ENCODE measurements around the gene MCM8. TPM values are rescaled to one million over a fixed set of nuclear protein-coding genes. Genes with fewer than 3 reads are reported as not detected.

The MCM8 gene
- polyA plus RNA-seq, 1 donor from 2014 or later = 5.1 TPM

- no peak overlapping the region for H3K27ac ChIP-seq (ENCODE audit: low read length)
- H3K79me2 ChIP-seq (replicated peaks; ENCODE audit: insufficient read depth, low read length) = no peaks in the 10 kb centered on the region
- H3K4me2 ChIP-seq (ENCODE audit: low read length) = no peak overlapping the region
- no peak overlapping the region for H3K9ac ChIP-seq (ENCODE audit: low read length)
- no peak overlapping the region for H2AFZ ChIP-seq (ENCODE audit: low read depth, low read length)
- no peak overlapping the region for H3K4me3 ChIP-seq (ENCODE audit: low read length)
- H4K20me1 ChIP-seq (ENCODE audit: insufficient read depth) = no peaks in the 10 kb centered on the region
- no peaks in the 10 kb centered on the region for H3K36me3 ChIP-seq (ENCODE audit: insufficient read depth, low read length)
- no peak for TF ChIP-seq TAF1 (IDR thresholded peaks at IDR 0.05; ENCODE audit: low read depth)
- no peak for TF ChIP-seq RAD21 (conservative IDR thresholded peaks at IDR 0.05)
- TF ChIP-seq EZH2 (IDR thresholded peaks at IDR 0.05; ENCODE audit: borderline replicate concordance, insufficient read depth, low read length, poor library complexity, severe bottlenecking) = no peak
- H3K9me3 ChIP-seq (ENCODE audit: low read length) = no peaks in the 10 kb centered on the region
- no peaks in the 10 kb centered on the region for H3K27me3 ChIP-seq (ENCODE audit: insufficient read depth, low read depth, low read length)
- no peaks in the 10 kb centered on the region for H3K9me2 ChIP-seq (ENCODE audit: insufficient read depth, low read length)
- no peaks in the 10 kb centered on the region for H3F3A ChIP-seq (ENCODE audit: insufficient read depth, low read length, poor library complexity, severe bottlenecking)
Observed at GRCh38 chr20:5980720-5981538, 30.5 kb downstream of the MCM8 start.

- Histone ChIP-seq H4K20me1 (ENCODE audit: insufficient read depth) (no peaks in the 10 kb centered on the region), H3K9me3 (ENCODE audit: low read length) (no peaks in the 10 kb centered on the region), H3K27ac (ENCODE audit: low read length) (no peak overlapping the region), H3K9ac (ENCODE audit: low read length) (no peak overlapping the region), H3F3A (ENCODE audit: insufficient read depth, low read length, poor library complexity, severe bottlenecking) (no peaks in the 10 kb centered on the region), H2AFZ (ENCODE audit: low read depth, low read length) (no peak overlapping the region), H3K79me2 (replicated peaks; ENCODE audit: insufficient read depth, low read length) (no peaks in the 10 kb centered on the region), H3K4me3 (ENCODE audit: low read length) (no peak overlapping the region), H3K36me3 (ENCODE audit: insufficient read depth, low read length) (no peaks in the 10 kb centered on the region), H3K9me2 (ENCODE audit: insufficient read depth, low read length) (no peaks in the 10 kb centered on the region), H3K4me2 (ENCODE audit: low read length) (no peak overlapping the region), H3K27me3 (ENCODE audit: insufficient read depth, low read depth, low read length) (no peaks in the 10 kb centered on the region)
- no peak for TF ChIP-seq EZH2 (IDR thresholded peaks at IDR 0.05; ENCODE audit: borderline replicate concordance, insufficient read depth, low read length, poor library complexity, severe bottlenecking)
- TF ChIP-seq, protein P1, sequence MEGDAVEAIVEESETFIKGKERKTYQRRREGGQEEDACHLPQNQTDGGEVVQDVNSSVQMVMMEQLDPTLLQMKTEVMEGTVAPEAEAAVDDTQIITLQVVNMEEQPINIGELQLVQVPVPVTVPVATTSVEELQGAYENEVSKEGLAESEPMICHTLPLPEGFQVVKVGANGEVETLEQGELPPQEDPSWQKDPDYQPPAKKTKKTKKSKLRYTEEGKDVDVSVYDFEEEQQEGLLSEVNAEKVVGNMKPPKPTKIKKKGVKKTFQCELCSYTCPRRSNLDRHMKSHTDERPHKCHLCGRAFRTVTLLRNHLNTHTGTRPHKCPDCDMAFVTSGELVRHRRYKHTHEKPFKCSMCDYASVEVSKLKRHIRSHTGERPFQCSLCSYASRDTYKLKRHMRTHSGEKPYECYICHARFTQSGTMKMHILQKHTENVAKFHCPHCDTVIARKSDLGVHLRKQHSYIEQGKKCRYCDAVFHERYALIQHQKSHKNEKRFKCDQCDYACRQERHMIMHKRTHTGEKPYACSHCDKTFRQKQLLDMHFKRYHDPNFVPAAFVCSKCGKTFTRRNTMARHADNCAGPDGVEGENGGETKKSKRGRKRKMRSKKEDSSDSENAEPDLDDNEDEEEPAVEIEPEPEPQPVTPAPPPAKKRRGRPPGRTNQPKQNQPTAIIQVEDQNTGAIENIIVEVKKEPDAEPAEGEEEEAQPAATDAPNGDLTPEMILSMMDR (IDR thresholded peaks at IDR 0.05; ENCODE audit: poor library complexity, severe bottlenecking) = no peak
- no peak for TF ChIP-seq EP300 (conservative IDR thresholded peaks at IDR 0.05; ENCODE audit: poor library complexity, severe bottlenecking)
- TF ChIP-seq POLR2AphosphoS5 (IDR thresholded peaks at IDR 0.05) = no peak
- TF ChIP-seq MXI1 (conservative IDR thresholded peaks at IDR 0.05; ENCODE audit: poor library complexity, severe bottlenecking) = no peak
- TF ChIP-seq SMC3 (conservative IDR thresholded peaks at IDR 0.05; ENCODE audit: poor library complexity) = no peak
- no peak for TF ChIP-seq TAF1 (IDR thresholded peaks at IDR 0.05; ENCODE audit: low read depth)
- TF ChIP-seq, protein P2, sequence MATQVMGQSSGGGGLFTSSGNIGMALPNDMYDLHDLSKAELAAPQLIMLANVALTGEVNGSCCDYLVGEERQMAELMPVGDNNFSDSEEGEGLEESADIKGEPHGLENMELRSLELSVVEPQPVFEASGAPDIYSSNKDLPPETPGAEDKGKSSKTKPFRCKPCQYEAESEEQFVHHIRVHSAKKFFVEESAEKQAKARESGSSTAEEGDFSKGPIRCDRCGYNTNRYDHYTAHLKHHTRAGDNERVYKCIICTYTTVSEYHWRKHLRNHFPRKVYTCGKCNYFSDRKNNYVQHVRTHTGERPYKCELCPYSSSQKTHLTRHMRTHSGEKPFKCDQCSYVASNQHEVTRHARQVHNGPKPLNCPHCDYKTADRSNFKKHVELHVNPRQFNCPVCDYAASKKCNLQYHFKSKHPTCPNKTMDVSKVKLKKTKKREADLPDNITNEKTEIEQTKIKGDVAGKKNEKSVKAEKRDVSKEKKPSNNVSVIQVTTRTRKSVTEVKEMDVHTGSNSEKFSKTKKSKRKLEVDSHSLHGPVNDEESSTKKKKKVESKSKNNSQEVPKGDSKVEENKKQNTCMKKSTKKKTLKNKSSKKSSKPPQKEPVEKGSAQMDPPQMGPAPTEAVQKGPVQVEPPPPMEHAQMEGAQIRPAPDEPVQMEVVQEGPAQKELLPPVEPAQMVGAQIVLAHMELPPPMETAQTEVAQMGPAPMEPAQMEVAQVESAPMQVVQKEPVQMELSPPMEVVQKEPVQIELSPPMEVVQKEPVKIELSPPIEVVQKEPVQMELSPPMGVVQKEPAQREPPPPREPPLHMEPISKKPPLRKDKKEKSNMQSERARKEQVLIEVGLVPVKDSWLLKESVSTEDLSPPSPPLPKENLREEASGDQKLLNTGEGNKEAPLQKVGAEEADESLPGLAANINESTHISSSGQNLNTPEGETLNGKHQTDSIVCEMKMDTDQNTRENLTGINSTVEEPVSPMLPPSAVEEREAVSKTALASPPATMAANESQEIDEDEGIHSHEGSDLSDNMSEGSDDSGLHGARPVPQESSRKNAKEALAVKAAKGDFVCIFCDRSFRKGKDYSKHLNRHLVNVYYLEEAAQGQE (IDR thresholded peaks at IDR 0.05; ENCODE audit: borderline replicate concordance) = no peak
- TF ChIP-seq RAD21 (conservative IDR thresholded peaks at IDR 0.05) = no peak
Observed at GRCh38 chr20:5987383-5987782, 36.9 kb downstream of the MCM8 start.
